ENCODE results near the gene P4HA2.

P4HA2 gene

GRCh38 chr5:132250547-132250946 is 22.9 kb upstream of the P4HA2 start:
- DNase-seq (ENCODE audit: low spot score) = no peak

- DNase-seq (ENCODE audit: low spot score) = no peak
These were observed 19.2 kb upstream of the P4HA2 start for GRCh38 chr5:132246806-132247205.

GRCh38 chr5:132245593-132245992 is 17.9 kb upstream of the P4HA2 start:
- DNase-seq (ENCODE audit: low spot score) = no peak

GRCh38 chr5:132243366-132243977 is 15.8 kb upstream of the P4HA2 start:
- DNase-seq (ENCODE audit: low spot score) = no peak

- DNase-seq (ENCODE audit: low spot score) = no peak
These were observed 12.1 kb upstream of the P4HA2 start for GRCh38 chr5:132239776-132240175.

- DNase-seq (ENCODE audit: low spot score) = no peak
These were observed 11.3 kb upstream of the P4HA2 start for GRCh38 chr5:132238901-132239500.

GRCh38 chr5:132238169-132238744 is 10.6 kb upstream of the P4HA2 start:
- peak; percentile 72 for DNase-seq (ENCODE audit: low spot score)

GRCh38 chr5:132237670-132238069 is 10.0 kb upstream of the P4HA2 start:
- DNase-seq (ENCODE audit: low spot score) = no peak

- peak; percentile 36 for DNase-seq (ENCODE audit: low spot score)
These were observed 9.5 kb upstream of the P4HA2 start for GRCh38 chr5:132237141-132237540.

- no peak for DNase-seq (ENCODE audit: low spot score)
These were observed 7.7 kb upstream of the P4HA2 start for GRCh38 chr5:132235340-132235739.

- no peak for DNase-seq (ENCODE audit: low spot score)
These were observed 7.0 kb upstream of the P4HA2 start for GRCh38 chr5:132234684-132235062.

- DNase-seq (ENCODE audit: low spot score) = no peak
These were observed 6.4 kb upstream of the P4HA2 start for GRCh38 chr5:132233811-132234683.

GRCh38 chr5:132233081-132233480 is 5.4 kb upstream of the P4HA2 start:
- no peak for DNase-seq (ENCODE audit: low spot score)

- DNase-seq (ENCODE audit: low spot score) = no peak
These were observed 4.8 kb upstream of the P4HA2 start for GRCh38 chr5:132232465-132232864.

GRCh38 chr5:132230871-132231270 is 3.2 kb upstream of the P4HA2 start:
- DNase-seq (ENCODE audit: low spot score) = no peak

- no peak for DNase-seq (ENCODE audit: low spot score)
These were observed 1.6 kb upstream of the P4HA2 start for GRCh38 chr5:132229236-132229635.

- no peak for DNase-seq (ENCODE audit: low spot score)
These were observed 785 bp upstream of the P4HA2 start for GRCh38 chr5:132228241-132229035.

GRCh38 chr5:132227235-132227484 is 493 bp downstream of the P4HA2 start:
- DNase-seq (ENCODE audit: low spot score) = no peak

GRCh38 chr5:132226516-132227234 is 978 bp downstream of the P4HA2 start:
- DNase-seq (ENCODE audit: low spot score) = peak; percentile 26

- DNase-seq (ENCODE audit: low spot score) = peak; percentile 66
These were observed 2.3 kb downstream of the P4HA2 start for GRCh38 chr5:132225165-132226032.

GRCh38 chr5:132224716-132225115 is 2.9 kb downstream of the P4HA2 start:
- peak; percentile 38 for DNase-seq (ENCODE audit: low spot score)
